Right lobe of liver (tissue), 4 donors: ENCODE measurements around the gene SPATA6L.

Experiments used
- POLR2A ChIP-seq: fragments of 450-650 bp; IDR thresholded peaks from one replicate; pipeline ENCODE4 v1.6.1; 2017; ENCODE audit warnings: antibody characterized with exemption, mild to moderate bottlenecking
- TF ChIP-seq, protein P1 (sequence below), 4 donors: fragments of 200-600 bp in 3 of 4; fragments of 450-650 bp in 1 of 4; IDR thresholded peaks; one replicate each; pipeline versions ENCODE4 v1.5.1 to v1.8.0; 2016 to 2022; ENCODE audit warnings: antibody characterized with exemption in 4 of 4, mild to moderate bottlenecking in 2 of 4
- donor health status: DM: no; HTN: no; CAD: no.
- donor health status: DM: no; HTN: no; CAD: no.
- donor health status: DM: no; HTN: yes; CAD: no.

GRCh38 chr9:4620057-4620765 is 46.1 kb downstream of the SPATA6L start:
- TF ChIP-seq, protein P1, sequence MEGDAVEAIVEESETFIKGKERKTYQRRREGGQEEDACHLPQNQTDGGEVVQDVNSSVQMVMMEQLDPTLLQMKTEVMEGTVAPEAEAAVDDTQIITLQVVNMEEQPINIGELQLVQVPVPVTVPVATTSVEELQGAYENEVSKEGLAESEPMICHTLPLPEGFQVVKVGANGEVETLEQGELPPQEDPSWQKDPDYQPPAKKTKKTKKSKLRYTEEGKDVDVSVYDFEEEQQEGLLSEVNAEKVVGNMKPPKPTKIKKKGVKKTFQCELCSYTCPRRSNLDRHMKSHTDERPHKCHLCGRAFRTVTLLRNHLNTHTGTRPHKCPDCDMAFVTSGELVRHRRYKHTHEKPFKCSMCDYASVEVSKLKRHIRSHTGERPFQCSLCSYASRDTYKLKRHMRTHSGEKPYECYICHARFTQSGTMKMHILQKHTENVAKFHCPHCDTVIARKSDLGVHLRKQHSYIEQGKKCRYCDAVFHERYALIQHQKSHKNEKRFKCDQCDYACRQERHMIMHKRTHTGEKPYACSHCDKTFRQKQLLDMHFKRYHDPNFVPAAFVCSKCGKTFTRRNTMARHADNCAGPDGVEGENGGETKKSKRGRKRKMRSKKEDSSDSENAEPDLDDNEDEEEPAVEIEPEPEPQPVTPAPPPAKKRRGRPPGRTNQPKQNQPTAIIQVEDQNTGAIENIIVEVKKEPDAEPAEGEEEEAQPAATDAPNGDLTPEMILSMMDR (IDR thresholded peaks at IDR 0.05), result no peak
- TF ChIP-seq POLR2A, result no peak
